NCI-H524 (cell line): Measurements from ENCODE around the gene YPEL1.
"Not testable (repeated sequence)": the region's sequence is repeated elsewhere in the genome, so short reads cannot be mapped to it uniquely, and the experiment has no call there.

ENCODE experiments used
- DNase-seq, 2 experiments: peaks; one replicate each; lab custom pipeline; 2025; lab: John Stamatoyannopoulos, UW

The YPEL1 gene

GRCh38 chr22:21721195-21721852 is 14.3 kb downstream of the YPEL1 start:
- not testable (repeated sequence) for DNase-seq

GRCh38 chr22:21720191-21720859 is 15.3 kb downstream of the YPEL1 start:
- DNase-seq: not testable (repeated sequence)

- no peak for DNase-seq
These were observed 16.6 kb downstream of the YPEL1 start for GRCh38 chr22:21719024-21719423.

GRCh38 chr22:21718499-21718898 is 17.1 kb downstream of the YPEL1 start:
- no peak for DNase-seq

- peak in 1 of 2 experiments; percentile 46 for DNase-seq
These were observed 19.0 kb downstream of the YPEL1 start for GRCh38 chr22:21716395-21717122.

- DNase-seq: no peak
These were observed 20.8 kb downstream of the YPEL1 start for GRCh38 chr22:21714786-21715185.

- DNase-seq: peak; percentile 29 to 57
These were observed 21.4 kb downstream of the YPEL1 start for GRCh38 chr22:21714059-21714770.

GRCh38 chr22:21713428-21714058 is 22.1 kb downstream of the YPEL1 start:
- no peak for DNase-seq

GRCh38 chr22:21712751-21713427 is 22.7 kb downstream of the YPEL1 start:
- DNase-seq: peak; percentile 88 to 90

GRCh38 chr22:21711851-21712250 is 23.7 kb downstream of the YPEL1 start:
- no peak for DNase-seq

GRCh38 chr22:21710156-21710555 is 25.4 kb downstream of the YPEL1 start:
- peak in 1 of 2 experiments; percentile 27 for DNase-seq

GRCh38 chr22:21709688-21710087 is 25.9 kb downstream of the YPEL1 start:
- DNase-seq: no peak

GRCh38 chr22:21708960-21709359 is 26.6 kb downstream of the YPEL1 start:
- DNase-seq: no peak

- peak; percentile 95 to 99 for DNase-seq
These were observed 27.9 kb downstream of the YPEL1 start for GRCh38 chr22:21707677-21708076.

GRCh38 chr22:21703684-21704316 is 31.8 kb downstream of the YPEL1 start:
- peak; percentile 37 to 82 for DNase-seq

GRCh38 chr22:21702700-21703683 is 32.6 kb downstream of the YPEL1 start:
- no peak for DNase-seq

- no peak for DNase-seq
These were observed 33.5 kb downstream of the YPEL1 start for GRCh38 chr22:21702094-21702493.

- no peak for DNase-seq
These were observed 34.1 kb downstream of the YPEL1 start for GRCh38 chr22:21701384-21701971.

GRCh38 chr22:21700822-21701221 is 34.8 kb downstream of the YPEL1 start:
- DNase-seq: no peak
